ENCODE data around the gene GALR2.

The GALR2 gene

DNA sequence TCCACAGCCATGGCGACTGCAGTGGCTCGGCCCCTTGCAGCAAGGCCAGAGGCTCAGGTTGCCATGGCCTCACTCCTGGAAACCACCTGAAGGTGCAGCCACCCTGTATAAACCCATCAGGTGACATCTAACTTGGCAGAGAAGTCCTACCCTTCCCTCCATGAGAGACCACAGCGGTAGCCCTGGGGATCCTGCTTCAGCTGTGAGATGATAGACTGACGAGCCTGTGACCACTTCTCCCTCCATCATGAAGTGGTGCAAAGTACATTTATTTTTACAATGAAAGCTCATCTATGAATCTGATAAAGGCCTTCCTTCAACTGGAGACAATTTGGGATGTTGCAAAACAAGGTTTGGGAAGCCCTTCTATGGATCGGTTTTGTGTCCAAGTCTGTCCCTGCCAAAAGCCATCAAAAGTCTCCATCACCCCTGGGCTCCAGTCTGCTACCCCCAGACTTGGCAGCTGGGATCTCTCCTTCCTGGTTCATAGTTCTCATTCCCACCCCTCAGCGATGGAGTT is 6.2 kb downstream of the GALR2 start:
- no peak for DNase-seq

- DNase-seq: no peak
Measured at GRCh38 chr17:76081295-76082210, 7.0 kb downstream of the GALR2 start.

- no peak for DNase-seq
Measured at GRCh38 chr17:76082326-76083251, 8.0 kb downstream of the GALR2 start.

DNA sequence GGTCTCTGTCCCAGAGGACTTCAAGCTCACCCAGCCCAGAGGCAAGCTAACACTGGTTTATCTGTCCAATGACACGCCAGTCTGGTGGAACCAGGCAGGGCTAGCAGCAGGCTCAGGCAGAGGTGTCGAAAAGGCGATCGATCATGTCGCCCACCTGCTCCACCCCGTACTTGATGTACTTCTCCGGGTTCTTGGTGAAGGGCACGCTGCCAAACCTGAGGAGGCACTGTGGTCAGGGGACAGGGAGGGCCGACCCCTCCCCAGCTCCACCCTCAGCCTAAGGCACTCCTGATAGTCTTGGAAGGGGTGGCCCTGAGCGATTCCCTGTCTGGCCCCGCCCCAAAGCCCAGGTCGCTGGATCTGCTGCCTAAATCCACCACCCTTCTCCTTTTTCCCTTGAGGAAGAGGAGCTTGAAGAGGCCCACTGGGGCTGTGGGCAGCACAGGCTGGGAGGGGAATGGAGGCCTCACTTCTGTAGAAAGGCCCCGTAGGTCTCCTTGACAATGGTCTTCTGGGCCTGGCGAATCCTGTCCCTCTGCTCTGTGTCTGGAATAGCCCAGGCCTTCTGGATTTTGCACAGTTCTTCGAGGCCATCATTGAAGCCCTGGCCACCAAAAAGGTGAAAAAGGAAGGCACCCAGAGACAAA is 9.1 kb downstream of the GALR2 start:
- no peak for DNase-seq

GRCh38 chr17:76085066-76085730 is 10.6 kb downstream of the GALR2 start:
- no peak for DNase-seq

GRCh38 chr17:76085731-76086366 is 11.3 kb downstream of the GALR2 start:
- DNase-seq: no peak

GRCh38 chr17:76086384-76086783 is 11.8 kb downstream of the GALR2 start:
- DNase-seq: no peak

DNA sequence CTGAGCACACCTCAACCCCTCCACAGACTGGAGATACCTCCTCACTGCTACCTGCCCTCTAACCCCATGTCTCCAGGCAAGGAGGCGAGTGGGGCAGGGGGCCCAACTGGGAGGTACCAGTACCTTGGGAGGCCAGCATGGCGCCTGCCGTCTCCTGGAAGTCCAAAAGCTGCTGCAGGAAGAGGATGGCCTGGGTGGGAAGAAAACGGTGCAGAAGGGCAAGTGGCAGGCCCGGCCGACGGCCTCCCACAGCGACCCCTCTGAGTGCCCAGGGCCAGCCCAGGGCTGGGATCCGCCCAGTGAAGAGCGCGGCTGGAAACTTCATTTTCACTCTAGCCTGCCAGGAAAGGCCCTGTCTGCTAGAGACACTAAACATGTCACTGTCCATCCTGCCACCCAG is 12.9 kb downstream of the GALR2 start:
- no peak for DNase-seq

DNA sequence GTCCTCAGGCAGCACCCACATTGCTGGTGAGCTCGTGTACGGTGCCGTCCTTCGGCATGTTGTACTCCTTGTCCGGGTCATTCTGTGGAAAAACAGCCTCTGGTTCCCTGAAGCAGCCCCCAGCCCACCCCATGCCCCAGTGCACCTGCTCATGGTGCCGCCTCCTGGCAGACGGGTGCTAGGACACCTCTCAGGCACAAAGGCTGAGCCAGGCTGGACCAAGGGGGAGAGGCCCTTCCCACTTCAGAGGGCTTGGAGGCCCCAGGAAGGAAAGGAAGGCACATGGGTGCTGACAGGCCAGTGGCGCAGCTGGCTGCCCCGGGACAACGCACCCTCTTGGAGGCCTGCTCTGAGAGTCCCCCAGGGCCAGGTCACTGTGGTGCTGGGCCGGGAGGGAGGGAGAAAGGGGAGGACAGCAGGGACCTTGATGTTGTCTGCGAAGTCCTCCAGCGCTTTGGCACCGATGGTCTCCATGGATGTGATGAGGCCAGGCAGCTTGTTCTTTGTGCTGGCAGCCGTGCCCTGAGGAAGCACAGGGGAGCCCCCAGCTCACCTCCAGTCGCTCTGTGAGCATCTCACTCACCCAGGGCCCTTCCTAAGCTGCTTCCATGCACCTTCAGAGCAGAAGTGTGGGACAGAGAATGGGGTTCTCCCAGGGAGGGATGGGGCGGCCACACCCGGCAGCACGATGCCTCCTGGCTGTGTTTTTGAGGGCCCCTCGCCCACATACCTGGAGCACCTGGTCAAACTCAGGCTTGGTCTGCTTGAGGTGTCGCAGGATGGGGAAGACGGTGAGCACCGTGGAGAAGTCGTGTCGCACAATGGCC is 13.7 kb downstream of the GALR2 start:
- no peak for DNase-seq

DNA sequence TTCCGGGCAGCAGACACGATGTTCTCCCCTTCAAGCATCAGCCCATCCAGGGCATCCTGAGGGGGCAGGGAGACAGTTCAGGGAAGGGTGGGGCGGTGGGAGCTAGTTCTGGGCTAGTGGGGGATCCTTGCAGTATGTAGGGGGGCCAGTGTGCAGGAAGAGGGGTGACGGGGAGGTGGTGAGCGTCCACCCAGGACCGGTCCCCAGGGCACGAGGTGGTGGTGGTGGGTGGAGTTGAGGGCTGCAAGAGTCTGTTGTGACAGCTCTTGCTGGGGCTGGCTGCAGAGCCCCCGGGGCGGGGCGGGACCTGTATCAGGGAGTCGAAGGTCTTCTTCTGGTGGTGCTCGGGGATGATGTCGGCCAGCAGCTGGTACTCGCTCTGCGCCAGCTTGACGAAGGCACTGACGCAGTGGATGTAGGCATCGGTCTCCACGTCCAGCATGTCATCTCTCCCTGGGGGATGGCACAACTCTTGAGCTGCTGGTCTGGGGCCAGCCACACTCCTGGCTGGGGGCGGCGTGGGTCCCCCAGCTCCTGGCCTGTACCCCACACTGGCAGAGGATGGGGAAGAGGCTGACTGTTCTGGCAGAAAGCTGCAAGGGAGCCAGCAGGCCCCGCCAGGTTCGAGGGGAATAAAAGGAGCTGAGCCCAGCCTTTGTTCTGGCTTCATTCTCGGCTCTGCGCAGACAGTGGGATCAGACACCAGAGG is 14.4 kb downstream of the GALR2 start:
- no peak for DNase-seq

DNA sequence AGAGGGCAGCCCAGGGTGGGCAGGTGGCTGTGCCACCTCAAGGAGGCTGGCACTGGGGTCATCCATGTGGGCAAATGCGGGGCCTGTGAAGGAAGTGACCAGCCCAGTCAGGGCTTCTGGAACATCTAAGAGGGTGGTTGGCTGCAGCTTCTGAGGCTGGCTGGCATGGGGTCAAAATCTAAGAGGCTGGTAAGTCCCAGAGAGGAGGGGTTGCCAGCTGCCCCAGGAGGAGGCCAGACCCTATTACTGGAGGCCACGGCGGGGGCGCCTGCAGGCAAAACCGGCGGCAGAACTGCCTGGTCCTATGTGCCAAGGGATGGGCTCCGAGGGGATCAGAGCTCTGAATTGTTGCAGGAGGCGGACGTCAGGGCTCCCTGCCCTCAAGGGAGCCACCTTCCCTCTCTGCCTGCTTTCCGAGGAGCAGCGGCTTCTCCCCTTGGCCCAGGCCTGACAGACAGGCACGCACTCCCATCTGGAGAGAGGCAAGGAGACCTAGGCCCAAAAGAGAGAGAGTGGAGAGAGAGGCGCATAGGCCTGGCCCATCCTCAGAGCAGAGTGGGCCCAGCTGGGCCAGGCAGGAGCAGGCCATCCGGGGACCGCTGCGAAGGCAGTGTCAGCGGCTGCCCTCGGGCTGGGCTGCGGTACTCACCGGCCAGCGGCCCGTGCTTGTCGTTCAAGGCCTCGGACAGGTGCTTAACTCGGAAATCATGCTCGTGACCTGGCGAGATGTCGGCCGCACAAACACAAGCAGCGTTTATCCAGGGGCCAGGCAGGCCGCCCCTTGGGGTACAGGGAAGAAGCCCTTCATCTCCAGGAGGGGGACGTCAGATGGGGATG is 15.3 kb downstream of the GALR2 start:
- DNase-seq: no peak

DNA sequence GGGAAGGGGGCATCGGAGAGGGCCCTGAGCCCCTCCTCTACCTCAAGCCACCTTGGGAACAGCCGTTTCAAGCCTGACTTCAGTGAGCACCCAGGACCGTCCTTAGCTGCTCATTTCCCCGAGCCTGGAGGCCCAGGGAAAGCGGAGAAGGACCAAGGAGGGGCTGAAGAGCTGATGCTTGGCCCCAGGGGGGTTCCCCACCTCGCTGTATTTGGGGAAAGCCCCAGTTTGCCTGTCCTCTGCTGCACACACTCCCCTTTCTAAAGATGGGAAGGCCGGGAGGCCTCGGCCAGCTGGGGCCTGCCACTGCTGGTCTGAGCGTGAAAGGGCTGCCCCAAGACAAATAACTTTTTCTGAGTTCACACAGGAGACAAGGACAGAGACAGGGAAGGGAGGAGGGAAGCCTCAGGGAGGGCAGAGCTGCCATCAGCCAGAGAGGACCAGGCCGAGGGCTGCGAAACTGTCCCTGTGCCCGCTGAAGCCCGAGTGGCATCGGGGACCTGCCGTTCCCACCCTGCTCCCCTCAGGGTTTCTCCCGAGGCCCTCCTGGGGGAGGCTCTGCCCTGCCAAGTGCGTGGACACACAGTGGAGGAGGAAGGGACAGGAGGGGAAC is 16.0 kb downstream of the GALR2 start:
- no peak for DNase-seq

DNA sequence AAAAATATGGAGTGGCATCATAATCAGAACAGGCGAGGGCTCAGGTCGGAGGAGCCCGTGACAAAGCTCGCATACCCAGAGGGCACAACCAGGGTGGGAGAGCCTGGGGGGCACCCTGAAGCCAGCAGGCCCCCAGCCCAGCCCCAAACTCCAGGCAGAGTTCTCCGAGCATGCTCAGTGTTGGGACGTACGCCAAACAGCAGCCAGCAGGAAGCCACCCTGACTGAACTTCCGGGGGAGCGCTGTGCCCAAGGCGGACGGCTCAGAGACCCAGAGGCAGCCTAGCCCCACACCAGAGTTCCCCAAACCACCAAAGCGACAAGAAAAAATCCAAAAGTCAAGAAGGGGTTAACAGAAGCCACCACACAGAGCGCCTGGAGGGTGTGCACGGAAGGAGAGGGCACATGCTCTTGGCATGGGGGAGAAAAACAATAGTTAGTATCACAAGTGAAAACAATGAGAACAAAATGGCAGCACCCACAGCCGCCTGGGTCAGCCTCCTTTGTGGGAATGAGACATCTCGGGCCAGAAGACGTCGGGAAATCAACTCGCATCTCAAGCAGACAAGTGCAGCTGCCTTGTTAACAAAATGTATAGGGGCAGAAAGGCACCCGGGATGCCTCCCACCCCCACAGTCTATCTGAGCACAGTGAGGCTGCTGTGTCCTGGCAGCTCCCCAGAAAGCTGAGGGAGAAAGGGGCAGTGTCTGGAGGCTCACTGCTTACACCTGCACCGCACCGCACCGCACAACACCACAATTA is 17.1 kb downstream of the GALR2 start:
- no peak for DNase-seq

GRCh38 chr17:76092526-76093413 is 18.2 kb downstream of the GALR2 start:
- no peak for DNase-seq

DNA sequence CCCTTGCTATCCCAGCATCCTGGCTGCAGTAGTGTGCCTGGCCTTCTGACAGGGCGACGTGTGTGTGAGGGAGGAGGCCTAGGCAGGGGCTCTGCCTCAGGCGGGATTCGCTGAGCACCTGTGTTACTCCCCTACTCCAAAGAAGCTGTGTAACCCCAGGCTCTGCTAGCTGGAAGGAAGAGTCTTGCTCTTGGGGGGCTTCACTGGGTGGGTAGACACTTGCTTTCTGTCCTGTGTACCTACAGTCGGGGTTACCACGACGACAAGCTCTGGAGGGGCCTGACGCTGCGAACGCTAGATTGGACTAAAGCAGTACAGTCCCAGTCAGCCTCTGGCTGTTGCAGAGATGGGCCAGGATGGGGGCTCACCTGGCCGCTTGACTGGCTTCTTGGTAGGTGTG is 19.5 kb downstream of the GALR2 start:
- DNase-seq: no peak

DNA sequence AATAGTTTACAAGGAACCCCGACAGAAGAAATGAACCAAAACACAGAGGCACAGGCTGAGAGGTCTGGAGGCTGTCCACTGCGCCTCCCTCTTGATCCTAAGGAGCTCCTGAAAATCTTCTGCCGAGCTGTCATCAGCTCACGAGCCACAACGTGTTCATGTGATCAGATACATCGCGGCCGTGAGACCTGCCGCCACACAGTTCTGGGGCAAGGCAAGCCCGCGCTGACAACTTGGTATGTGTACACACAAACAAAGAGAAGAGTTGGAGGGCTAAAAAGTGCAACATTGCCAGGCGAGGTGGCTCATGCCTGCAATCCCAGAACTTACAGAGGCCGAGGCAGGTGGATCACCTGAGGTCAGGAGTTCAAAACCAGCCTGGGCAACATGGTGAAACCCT is 21.4 kb downstream of the GALR2 start:
- no peak for DNase-seq

DNA sequence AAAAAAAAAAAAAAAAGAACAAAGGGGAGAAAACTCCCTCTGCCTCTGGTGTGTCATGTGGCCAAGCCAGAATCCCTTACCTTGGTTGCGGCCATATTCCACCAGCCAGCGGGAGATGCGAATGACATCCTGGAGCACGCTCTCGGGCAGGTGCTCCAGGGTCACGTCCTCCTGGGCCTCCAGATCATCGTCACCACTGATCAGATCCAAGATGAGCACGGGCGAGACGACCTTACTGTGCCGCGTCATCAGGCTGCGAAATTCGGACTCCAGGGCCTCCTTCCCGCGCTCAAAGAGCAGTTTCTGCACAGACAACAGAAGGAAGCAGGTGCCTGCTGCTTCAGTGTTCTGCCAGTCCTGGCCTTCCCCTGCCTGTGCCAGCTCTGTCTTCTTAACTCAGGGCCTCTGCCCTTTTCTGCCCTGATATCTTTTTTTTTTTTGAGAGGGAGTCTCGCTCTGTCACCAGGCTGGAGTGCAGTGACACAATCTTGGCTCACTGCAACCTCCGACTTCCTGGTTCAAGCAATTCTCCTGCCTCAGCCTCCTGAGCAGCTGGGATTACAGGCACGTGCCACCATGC is 23.2 kb downstream of the GALR2 start:
- no peak for DNase-seq

All from NCI-H1092 (cell line).